Measurements from ENCODE around the gene RHNO1. TPM values are rescaled to one million over a fixed set of nuclear protein-coding genes. Genes with fewer than 3 reads are reported as not detected.

RHNO1 gene
- total RNA-seq, 1 experiment from 2014 or later, result 77.9 TPM

DNA sequence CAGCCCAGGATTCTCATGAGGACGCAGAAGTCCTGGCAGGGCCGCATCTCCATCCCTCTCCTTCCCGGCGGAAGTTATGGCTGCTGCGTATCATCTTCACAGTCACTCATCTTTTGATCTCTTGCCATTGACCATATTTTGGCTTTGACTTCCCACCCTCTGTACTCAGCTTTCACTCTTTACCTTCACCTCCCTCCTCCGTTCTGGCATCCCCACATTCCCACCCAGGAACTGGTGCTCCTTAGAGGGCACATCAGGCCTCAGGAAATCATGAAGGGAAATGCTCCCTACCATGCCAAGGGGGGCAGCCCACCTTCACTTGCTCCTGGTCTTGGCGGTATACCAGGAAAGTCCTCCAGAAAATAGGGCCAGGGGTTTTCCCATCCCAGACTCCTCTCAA is 21.5 kb upstream of the RHNO1 start:
- H3K4me1 ChIP-seq (replicated peaks; ENCODE audit: insufficient read depth), result no peaks in the 10 kb centered on the region
- no peaks in the 10 kb centered on the region for H3K9me3 ChIP-seq (ENCODE audit: insufficient read depth, low read depth)
- peaks cover 6% of the 10 kb centered on the region for H3F3A ChIP-seq (ENCODE audit: insufficient read depth, low read depth)
- ChIA-PET CTCF (no interaction called here), POLR2A (ENCODE audit: unreplicated experiment) (no interaction called here)
- no peaks in the 10 kb centered on the region for H3K79me2 ChIP-seq (ENCODE audit: low read depth)
- intact Hi-C loops (cut with micrococcal nuclease; ENCODE audit: unreplicated experiment), result no loop called here
- no peaks in the 10 kb centered on the region for H4K20me1 ChIP-seq (ENCODE audit: insufficient read depth)
- no peaks in the 10 kb centered on the region for H3K27me3 ChIP-seq (ENCODE audit: insufficient read depth, low read depth)
- H3K4me2 ChIP-seq, result no peak overlapping the region
- H3K27ac ChIP-seq, result no peak overlapping the region
- H3K9me2 ChIP-seq (ENCODE audit: insufficient read depth), result no peaks in the 10 kb centered on the region
- no peak for DNase-seq
- H3K4me3 ChIP-seq, result no peak overlapping the region
- no peak overlapping the region for H2AFZ ChIP-seq
- TF ChIP-seq EZH2 (IDR thresholded peaks at IDR 0.05; ENCODE audit: low read depth), result no peak
- TF ChIP-seq, protein P1, sequence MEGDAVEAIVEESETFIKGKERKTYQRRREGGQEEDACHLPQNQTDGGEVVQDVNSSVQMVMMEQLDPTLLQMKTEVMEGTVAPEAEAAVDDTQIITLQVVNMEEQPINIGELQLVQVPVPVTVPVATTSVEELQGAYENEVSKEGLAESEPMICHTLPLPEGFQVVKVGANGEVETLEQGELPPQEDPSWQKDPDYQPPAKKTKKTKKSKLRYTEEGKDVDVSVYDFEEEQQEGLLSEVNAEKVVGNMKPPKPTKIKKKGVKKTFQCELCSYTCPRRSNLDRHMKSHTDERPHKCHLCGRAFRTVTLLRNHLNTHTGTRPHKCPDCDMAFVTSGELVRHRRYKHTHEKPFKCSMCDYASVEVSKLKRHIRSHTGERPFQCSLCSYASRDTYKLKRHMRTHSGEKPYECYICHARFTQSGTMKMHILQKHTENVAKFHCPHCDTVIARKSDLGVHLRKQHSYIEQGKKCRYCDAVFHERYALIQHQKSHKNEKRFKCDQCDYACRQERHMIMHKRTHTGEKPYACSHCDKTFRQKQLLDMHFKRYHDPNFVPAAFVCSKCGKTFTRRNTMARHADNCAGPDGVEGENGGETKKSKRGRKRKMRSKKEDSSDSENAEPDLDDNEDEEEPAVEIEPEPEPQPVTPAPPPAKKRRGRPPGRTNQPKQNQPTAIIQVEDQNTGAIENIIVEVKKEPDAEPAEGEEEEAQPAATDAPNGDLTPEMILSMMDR (conservative IDR thresholded peaks at IDR 0.05), result no peak
- 0 out of 2 replicates have a peak, but pooled peaks cover 3% of the 10 kb centered on the region for H3K36me3 ChIP-seq (ENCODE audit: low read depth)
- BruUV-seq (replicated peaks), result no TSS peak

DNA sequence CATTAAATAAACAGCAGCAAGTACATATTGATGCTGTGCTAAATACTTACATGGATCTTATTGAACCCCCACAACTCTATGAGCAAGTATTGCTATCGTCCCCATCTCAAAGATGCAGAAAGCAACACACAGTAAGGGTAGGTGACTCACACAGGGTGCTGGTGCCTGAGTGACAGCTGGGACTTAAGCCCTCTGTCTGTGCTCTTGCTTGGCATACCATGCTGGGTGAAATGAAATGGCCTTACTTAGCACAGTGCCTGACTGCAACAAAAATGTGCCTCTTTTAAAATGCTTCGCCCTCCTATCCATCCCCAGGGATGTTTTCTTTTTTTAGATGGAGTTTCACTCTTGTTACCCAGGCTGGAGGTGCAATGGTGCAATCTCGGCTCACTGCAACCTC is 21.0 kb upstream of the RHNO1 start:
- no TSS peak for BruUV-seq (replicated peaks)
- Histone ChIP-seq H4K20me1 (ENCODE audit: insufficient read depth) (no peaks in the 10 kb centered on the region), H3K4me1 (replicated peaks; ENCODE audit: insufficient read depth) (no peaks in the 10 kb centered on the region), H3K9me2 (ENCODE audit: insufficient read depth) (no peaks in the 10 kb centered on the region), H3F3A (ENCODE audit: insufficient read depth, low read depth) (peaks cover 6% of the 10 kb centered on the region), H3K4me2 (no peak overlapping the region), H2AFZ (no peak overlapping the region), H3K79me2 (ENCODE audit: low read depth) (no peaks in the 10 kb centered on the region), H3K27me3 (ENCODE audit: insufficient read depth, low read depth) (no peaks in the 10 kb centered on the region), H3K9me3 (ENCODE audit: insufficient read depth, low read depth) (no peaks in the 10 kb centered on the region), H3K36me3 (ENCODE audit: low read depth) (0 out of 2 replicates have a peak, but pooled peaks cover 3% of the 10 kb centered on the region), H3K4me3 (no peak overlapping the region), H3K27ac (no peak overlapping the region)
- TF ChIP-seq EZH2 (IDR thresholded peaks at IDR 0.05; ENCODE audit: low read depth), result no peak
- TF ChIP-seq, protein P1 (conservative IDR thresholded peaks at IDR 0.05), result no peak
- intact Hi-C loops (cut with micrococcal nuclease; ENCODE audit: unreplicated experiment), result no loop called here
- DNase-seq, result no peak
- CTCF ChIA-PET, result no interaction called here
- POLR2A ChIA-PET (ENCODE audit: unreplicated experiment), result no interaction called here

DNA sequence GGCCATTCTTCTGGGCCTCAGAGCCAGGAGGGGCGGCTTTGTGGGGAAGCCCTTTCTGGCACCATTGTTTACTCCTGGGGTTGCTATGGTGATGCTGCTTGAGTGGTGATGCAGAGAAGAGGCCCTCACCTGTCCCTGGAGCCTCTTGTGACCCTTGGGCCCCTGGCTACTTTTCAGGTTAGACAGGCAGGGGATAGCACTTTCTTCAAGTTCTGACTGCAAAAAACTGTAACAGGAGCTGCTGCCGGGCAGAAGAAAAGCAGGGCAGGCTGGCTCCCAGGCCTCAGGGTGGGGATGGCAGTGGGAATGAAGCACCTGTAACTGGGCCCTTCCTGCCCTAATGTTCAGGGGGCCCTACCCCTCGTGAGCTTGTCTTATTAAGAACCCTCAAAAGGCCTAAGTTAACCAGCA is 20.0 kb upstream of the RHNO1 start, which contains the start of gene TEX52:
TSS of gene TEX52 (minus strand) at position 19 of the 411 bp plus-strand sequence. CDS start at position 6, 13 bp downstream.
- POLR2A ChIA-PET (ENCODE audit: unreplicated experiment), result interaction anchor here (0.5 kb wide), 1 partner anchor 65 kb away, joined by 6 read pairs; no protein-coding TSS in a partner anchor
- Histone ChIP-seq H3K79me2 (ENCODE audit: low read depth) (no peaks in the 10 kb centered on the region), H4K20me1 (ENCODE audit: insufficient read depth) (no peaks in the 10 kb centered on the region), H3K4me2 (no peak within 1 kb of the TSS), H3K9me2 (ENCODE audit: insufficient read depth) (no peaks in the 10 kb centered on the region), H3K36me3 (ENCODE audit: low read depth) (0 out of 2 replicates have a peak, but pooled peaks cover 3% of the 10 kb centered on the region), H3K27me3 (ENCODE audit: insufficient read depth, low read depth) (no peaks in the 10 kb centered on the region), H3K27ac (no peak within 1 kb of the TSS), H3F3A (ENCODE audit: insufficient read depth, low read depth) (peaks cover 6% of the 10 kb centered on the region), H3K4me1 (replicated peaks; ENCODE audit: insufficient read depth) (no peaks in the 10 kb centered on the region), H2AFZ (no peak within 1 kb of the TSS), H3K4me3 (no peak within 1 kb of the TSS), H3K9me3 (ENCODE audit: insufficient read depth, low read depth) (no peaks in the 10 kb centered on the region)
- DNase-seq, result peak; percentile 39 to 42
- intact Hi-C loops (cut with micrococcal nuclease; ENCODE audit: unreplicated experiment), result no loop called here
- CTCF ChIA-PET, result no interaction called here
- no TSS peak for BruUV-seq (replicated peaks)
- no peak for TF ChIP-seq EZH2 (IDR thresholded peaks at IDR 0.05; ENCODE audit: low read depth)
- TF ChIP-seq, protein P1 (conservative IDR thresholded peaks at IDR 0.05), result no peak
